NCI-H2029 treated with DMSO at 0.1 percent for 48 hours (cell line): ENCODE measurements around the gene TCF7L1.
"Not testable (repeated sequence)": the region's sequence is repeated elsewhere in the genome, so short reads cannot be mapped to it uniquely, and the experiment has no call there.

Experiments
- DNase-seq: peaks from one replicate; lab custom pipeline; 2025; lab: John Stamatoyannopoulos, UW

Gene TCF7L1

DNA sequence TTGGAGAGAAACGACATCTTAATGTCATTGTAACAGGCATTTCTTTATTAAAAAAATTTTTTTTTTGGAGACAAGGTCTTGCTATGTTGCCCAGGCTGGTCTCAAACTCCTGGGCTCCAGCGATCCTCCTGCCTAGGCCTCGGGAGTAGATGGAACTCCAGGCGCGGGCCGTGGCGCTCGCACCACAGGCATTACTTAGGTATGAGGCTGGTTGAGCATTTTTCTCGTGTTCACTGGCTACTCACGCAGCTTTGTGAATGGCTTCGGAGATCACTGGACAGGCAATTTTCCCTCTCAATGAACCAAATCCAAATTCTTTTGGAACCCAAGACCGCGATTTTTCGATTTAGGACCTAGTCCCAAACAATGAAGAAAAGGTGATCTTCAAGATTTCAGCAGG, 795 bp upstream of the TCF7L1 start:
- no peak for DNase-seq

DNA sequence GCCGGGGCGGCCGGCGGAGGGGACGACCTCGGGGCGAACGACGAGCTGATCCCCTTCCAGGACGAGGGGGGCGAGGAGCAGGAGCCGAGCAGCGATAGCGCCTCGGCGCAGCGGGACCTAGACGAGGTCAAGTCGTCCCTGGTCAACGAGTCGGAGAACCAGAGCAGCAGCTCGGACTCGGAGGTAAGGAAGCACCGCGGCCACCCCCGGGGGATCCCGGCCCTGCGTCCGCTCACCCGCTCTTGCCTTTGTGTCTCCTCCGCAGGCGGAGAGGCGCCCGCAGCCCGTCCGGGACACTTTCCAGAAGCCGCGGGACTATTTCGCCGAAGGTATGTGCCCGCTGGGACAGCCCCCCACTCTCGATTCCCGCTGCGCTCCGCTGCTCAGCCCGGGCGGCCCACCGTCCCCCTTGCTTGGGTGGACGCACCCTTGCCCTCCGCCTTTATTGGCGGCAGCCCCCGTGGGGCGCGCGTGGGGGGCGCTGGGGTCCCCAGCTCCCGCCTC, 611 bp downstream of the TCF7L1 start:
- no peak for DNase-seq

DNA sequence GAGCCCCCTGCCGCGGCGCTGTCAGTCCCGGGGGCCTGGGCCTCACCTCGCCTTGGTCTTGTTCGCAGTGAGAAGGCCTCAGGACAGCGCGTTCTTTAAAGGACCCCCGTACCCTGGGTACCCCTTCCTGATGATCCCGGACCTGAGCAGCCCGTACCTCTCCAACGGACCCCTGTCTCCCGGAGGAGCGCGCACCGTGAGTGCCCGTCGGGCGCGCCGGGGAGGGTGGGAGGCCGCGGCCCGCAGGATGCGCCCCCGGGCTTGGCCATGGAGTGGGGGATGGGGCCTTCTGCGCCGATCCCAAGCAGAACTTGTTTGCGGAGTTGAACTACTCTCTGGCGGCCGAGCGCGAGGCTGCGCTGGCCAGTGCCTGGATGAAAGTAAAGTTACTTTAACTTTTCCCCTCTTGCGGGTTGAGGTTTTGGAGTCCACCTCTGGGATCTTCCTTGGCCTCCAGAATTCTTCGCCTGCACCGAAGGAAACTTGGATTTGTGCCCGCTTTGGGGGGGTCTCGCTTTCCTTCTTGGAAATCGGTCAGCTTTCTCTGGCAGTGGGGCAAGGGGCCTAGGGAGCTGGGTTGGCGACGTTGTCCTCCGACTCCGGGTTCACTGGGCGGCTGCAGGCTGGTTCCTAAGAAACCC, 1.2 kb downstream of the TCF7L1 start:
- no peak for DNase-seq

DNA sequence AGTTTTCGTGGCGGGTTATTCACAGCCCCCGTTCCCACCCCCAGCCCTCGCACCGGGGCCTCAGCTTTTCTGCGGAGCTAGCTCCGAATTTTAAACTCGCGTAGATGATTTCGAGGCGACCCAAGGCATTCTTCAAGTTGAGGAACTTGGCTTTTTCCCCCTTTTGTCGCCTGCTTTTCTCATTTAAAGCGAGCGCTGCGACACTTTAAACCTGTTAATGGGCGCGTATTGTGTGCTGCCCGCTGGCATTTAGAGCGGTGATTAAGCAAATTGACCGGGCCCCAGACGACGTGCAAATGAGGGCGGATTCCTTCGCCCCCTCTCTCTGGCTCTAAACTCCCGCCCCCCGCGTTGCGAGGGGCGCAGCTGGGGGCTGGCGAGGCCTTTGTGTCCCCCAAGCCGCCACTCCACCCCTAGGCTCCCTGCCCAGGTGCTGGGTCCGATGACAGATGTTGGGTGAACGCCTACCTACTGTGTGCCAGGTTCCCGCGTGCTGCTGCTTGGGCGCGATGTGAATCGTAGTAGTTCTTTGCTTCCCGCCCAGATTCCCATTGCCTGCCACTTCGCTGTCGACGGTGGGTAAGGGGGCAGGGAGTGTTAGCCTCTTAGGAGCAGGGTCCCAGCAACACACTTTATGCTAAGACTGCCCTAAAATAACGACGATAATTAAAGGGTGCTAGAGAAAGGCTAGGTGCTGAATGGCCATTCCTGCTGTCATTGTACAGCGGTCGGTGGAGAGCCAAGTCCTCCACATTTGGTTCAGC, 1.9 kb downstream of the TCF7L1 start:
- no peak for DNase-seq

DNA sequence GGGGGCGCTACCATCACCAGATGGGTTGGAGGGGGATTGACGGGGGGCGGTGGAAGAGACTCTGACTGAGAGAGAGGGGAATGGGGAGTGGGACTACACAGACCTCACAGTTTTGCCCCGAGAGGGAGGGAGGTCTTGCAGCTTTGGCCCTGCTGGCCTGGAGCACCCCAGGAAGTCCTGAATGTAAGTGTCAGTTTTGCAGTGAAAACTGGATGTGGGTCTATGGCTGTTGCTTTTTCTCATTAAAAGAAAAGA, 2.4 kb downstream of the TCF7L1 start:
- no peak for DNase-seq

DNA sequence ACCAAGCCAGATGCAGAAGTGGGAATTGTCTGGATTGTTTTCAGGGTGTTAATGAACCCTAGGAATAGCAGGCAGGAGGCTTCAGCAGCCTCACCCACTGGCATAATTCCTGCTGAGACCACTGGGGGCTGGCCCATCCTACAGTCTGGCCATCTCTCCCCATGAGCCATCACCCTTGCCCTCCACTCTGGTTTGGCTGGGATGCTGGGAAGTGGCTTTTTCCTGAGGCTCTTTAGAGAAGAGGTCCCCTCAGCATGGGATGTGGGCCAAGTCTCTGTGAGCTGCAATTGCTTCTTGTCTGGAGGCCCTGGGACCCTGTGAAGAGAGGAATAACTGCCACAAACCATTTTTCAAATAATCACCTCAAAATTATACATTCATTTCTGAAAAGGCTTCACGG, 4.0 kb downstream of the TCF7L1 start:
- DNase-seq: no peak

DNA sequence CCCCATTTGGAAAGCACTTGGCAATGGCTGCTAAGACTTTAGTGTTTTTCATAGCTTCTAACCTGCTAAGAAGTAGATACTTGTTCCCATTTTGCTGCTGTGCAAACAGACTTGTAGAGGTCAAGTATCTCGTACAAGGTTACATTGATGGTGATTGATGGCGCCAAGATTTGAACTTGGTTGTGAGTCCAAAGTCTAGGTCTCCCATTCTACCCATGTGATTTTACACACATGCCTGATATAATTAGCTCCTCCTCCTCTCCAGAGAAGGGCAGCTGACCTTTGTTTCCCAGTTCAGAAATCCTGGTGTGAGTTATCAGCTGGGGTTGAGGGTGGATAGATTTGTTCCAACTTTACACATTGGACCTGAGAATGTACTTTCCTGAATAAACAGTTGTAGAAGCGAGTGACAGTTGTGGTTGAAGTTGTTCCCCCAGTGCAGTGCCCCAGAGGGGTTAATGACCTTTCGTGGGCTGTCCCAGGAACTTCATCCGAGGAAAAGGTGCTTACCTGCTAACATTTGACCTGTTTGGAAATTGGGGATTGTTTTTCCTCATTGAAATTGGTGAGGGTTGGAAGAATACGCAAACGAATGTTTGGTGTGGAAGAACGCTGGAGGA, 10.4 kb downstream of the TCF7L1 start:
- DNase-seq: no peak

DNA sequence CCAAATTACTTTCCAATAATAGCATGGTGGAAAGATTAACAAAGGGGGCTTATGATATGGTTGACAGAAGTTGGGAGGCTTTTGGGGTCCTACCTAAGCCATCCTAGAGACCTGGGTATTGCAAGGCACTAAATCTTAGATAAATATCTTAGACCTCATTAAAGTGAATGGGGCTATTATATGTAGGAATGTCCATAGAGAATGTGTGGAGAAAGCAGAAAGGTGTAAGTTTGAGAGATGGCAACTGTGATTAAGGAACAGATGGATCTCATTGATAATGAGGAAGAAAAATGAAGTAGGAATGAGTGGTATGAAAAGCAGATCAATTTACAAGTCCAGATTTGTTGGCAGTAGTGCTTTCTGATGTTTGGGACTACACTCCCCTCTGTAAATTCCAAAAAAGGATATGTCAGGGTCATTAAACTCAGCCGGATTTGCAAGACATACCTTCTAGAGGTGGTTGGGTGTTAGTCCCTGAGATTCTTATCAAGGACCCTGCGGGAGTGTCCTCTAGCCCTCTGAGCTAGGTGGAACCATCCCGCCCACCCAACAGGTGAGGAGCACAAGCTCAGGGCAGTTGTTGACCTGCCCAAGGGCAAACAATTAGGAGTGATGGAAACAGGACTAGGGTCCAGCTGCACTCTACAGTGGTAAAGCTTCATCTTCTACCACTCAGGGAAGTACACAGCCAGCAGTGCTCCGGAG, 12.1 kb downstream of the TCF7L1 start:
- DNase-seq: no peak

DNA sequence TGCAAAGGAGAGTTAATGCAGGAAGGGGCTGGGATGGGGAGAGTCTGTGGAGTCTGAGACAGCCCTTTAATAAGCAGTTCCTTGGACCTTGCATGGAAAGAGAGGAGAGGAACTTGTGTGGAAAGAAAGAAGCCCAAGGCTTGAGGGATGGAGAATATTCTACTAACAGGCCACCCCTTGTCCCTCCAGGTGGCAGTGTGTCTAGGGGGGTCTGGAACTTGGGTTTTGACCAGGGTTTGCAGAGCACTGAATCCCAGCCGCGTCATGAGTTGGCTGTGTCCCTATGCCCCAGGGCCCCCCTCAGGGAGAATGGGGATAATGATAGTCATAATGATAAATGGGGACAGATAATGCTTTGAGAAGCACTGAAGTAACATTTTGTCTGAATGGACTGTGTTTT, 15.0 kb downstream of the TCF7L1 start:
- DNase-seq: no peak

DNA sequence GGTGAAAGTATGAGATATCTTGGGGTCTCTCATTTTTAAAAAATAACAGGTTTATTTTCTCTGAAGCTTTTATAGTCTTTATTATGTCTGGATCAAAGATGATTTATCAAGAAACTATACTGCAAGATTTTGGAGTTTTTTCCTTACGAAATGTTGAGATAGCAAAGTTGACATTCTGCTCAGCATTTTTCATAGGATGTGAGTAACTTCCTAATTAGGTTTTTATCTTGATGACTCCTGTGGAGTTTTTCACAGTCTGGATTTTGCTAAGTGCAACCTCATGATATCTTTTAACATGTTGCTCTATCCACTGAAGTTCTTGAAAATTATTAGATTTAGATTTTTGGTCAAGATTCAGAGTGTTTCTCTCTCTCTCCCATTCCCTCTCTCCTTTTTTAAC, 17.8 kb downstream of the TCF7L1 start:
- DNase-seq: no peak

DNA sequence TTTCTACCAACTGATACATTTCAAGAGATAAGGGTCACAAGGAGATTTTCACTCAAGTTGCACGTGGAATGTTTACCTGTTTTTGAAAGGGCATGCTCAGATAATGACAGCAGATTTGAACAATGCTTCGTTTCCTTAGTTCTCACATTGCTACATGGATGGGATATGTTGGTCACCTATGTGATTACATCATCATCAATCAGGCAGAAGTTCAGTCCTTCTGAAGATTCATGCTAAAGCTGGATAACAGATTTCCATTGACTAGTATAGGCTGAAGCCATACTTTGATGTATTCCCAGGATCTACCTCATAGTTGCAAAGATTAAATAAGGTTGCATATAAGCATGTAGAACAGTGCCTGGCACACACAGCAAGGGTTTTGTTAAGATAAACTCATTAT, 19.7 kb downstream of the TCF7L1 start:
- no peak for DNase-seq

DNA sequence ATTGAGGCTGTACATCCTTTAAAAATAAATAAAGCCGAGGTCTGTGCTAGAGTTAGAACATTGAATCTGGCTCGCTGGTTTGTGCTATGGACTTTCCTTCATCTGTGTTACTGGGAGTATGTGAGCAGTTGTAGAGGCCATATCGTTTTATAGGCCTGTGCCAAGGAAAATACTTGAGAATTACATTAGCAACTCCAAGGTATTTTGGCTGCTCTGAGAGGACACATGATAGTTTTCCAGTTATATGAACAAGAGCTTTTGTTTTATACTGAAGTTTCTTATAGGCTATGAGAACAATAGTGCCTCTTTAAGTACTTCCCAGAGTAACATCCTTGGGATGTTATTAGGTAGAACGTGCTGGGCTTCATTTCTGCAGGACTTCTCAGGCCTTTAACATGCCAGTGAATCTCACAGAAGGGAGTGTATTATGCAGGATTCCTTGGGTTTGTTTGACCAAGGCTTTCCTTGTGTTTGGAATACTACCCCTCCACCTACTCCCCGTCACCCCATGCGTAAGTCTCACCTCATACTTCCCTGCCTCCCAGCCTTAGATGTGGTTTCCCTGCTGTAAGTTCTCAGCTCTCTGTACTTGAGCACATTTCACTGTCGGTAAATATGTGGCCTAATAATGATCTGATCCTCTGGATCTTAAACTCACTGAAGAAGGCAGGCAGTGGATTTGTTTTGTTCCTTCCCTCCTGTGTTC, 21.0 kb downstream of the TCF7L1 start:
- peak; percentile 45 for DNase-seq

DNA sequence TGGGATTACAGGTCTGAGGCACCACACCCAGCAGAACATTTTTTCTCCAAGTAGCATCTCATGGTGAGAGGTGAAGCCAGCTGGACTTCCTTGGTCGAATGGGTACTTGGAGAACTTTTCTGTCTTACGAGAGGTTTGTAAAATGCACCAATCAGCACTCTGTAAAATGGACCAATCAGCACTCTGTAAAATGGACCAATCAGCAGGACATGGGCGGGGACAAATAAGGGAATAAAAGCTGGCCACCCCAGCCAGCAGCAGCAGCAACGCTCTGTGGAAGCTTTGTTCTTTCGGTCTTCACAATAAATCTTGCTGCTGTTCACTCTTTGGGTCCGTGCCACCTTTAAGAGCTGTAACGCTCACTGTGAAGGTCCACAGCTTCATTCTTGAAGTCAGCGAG, 21.9 kb downstream of the TCF7L1 start:
- DNase-seq: not testable (repeated sequence)

DNA sequence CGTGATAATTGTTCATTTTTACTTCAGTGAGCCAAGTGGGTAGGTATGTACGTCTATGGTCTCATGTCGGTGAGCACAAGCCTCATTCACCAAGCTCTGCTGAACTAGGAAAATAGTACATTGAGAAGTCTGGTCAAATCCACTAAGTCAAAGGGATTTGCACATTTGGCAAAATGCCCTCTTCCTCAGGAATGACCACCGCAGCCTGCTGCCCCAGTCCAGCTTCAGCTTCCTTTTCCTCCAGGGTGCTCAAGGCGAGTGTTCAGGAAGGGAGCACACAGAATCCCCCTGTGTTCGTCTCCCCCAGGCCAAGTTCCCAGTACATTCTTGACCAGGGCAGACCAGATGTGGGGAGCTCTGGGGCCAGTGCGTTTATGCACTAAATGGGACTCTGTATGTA, 23.0 kb downstream of the TCF7L1 start:
- no peak for DNase-seq

DNA sequence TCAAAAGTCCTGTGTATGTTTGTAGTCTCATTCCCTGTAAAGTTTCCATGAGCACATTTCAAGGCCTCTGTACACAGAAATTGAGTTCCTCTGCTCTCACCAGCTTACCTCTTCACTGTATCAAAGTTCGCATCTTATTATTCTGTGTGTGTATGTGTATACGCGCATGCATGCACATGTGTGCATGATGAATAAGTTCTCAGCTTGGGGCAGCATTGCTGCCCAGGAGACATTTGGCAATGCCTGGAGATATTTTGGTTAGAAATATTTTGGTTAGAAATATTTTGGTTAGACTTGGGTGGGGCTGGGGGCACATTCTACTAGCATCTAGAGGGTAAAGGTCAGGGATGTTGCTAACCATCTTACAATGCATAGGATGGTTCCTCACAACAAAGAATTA, 23.4 kb downstream of the TCF7L1 start:
- no peak for DNase-seq

DNA sequence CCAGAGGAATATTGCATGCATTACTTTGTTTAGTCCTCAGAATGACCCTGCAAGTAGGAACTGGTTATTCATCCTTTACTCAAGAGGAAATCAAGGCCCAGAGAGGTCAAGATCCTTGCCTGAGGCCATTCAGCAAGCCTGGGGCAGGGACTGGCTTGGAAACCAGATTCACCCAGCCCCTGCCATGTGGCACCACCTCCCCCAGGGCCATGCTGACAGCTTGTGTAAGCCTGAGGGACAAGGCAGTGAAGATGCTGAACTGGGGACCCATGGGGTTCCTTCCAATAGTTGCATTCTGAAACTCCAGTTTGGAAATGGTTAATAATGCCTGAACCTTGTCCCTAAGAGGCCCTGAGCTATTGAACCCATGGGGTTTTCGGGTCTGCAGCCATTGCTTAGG, 24.2 kb downstream of the TCF7L1 start:
- DNase-seq: no peak

DNA sequence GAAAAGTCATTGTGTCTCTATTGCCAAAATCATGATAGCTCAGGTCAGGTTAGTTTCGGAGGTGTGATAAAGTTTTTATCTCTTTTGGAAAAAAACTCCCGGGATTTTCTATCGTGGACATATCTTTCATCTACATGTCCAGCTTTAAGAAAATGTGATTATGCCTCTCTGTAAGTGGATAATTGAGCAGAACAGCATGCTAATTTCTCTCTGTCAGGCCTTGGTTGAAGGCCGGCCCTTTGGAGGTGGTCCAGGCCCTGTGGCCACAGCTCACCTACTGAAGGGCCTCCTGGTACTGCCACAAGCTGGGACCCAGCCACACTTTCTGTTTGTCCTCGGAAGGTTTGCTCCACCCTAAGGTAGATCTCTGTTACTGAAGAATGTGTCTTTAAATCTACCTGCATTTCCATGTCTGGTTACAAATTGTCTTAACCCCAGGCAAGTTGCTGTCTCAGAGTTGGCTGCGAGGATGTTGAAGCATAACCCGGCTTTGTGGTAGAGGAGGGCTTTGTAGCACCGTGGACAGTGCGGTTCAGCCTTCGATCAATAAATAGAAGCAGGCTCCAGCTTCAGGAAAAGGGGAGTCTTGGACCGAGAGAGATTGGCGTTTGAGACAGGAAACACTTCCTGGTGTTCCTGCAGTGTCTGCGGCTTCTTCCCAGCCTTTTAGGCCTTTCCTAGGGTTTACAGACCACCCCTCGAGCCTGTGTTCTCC, 25.5 kb downstream of the TCF7L1 start:
- DNase-seq: no peak

DNA sequence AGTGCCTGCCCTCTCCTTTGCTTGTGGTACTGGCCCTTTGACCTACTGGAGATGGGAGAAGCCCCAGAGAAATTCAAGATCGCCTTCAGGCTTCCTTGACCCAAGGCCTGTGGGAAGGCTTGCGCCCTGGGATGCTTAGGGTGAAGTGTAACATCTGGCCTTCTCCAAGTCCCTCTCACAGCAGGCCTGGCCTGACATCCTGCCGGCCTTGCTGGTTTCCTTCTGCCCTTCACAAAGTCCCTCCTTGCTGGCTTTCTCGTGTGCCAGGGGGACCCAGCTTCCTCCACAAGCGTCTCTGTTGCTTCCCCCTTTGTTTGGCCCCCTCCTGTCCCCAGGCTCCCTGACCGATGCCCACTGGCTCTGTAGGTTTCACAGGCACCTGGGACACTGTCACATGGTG, 26.4 kb downstream of the TCF7L1 start:
- no peak for DNase-seq

DNA sequence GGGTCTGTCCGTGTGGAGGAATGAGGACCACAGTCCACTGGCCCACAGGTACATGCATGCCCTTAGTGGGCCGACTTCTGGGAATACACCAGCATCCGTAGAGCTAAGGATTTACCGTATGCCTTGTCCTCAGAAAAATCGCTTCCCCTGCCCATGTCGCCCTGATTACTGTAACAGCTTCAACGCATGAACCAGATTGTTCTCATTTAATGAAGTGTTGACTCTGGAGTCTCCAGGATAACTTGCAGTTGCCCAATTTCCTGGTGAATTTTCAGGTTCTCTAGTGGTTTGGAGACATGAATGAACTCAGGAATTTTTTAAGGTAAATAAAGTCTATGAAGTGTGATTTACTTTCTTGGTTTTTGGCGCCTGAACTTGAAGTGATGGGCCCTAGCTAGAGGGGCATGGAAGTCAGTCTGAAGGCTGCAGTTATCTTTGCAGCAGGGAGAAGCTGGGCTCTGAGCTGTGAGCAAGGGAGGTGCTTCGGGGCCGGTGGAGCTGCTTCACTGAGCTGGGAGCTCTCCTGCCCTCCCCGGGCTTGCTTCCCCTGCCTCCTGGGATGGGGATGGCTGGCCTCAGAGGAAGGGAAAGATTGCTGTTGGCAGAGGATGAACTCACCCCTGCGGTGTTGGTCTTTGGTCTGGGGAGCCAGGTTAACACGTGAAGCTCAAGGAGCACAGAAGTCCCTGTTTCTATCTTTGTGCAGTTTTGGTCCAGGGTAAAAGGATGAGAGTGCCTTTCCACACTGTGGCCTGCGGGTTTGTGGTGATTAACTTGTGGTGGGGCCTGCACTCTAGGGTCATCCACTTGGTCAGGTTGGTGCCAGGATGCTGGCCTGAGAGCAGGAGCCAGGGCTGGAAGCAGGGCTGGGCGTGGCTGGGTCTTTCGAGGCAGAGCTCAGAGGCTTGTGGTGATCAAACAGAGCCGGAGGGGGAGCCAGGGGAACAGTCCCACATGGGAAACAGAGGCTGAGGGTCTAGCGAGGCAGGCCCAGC, 28.1 kb downstream of the TCF7L1 start:
- no peak for DNase-seq

DNA sequence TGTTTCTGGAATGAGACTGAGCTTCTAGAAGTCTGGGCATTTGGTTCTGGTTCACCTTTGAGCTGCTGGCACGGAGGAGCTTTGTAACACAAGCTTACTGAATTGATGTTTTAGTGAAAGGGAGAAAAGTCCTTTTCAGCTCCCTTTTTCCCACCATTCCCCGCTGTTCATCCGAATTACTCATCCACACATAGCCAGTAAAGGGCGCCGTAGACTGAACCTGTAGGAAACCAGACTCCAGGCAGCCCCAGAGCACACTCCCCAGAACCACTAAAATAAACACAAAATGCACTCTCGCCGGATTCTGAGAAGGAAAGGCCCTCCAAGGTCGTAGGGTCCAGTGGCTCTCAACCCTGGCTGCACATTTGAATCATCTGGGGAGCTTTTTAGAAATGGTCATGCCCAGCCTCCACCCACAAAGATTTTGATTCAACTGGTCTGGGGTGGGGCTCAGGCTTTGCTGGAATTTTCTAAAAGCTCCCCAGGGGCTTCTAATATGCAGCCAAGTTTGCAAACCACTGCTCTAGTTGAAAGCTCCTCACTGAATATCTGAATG, 29.6 kb downstream of the TCF7L1 start:
- DNase-seq: no peak
